Breast epithelium (tissue), 3 donors: ENCODE data around the gene KCNJ3.

ENCODE experiments used
- CTCF ChIP-seq, 3 donors: fragments of 450-650 bp; IDR thresholded peaks; one replicate each; pipeline ENCODE4 v1.5.1; 2016 to 2017; ENCODE audit warnings: antibody characterized with exemption in 3 of 3, mild to moderate bottlenecking in 3 of 3, moderate library complexity in 3 of 3
- POLR2A ChIP-seq: fragments of 450-650 bp; IDR thresholded peaks from one replicate; pipeline ENCODE4 v1.6.1; 2016; ENCODE audit warnings: antibody characterized with exemption, mild to moderate bottlenecking, moderate library complexity

DNA sequence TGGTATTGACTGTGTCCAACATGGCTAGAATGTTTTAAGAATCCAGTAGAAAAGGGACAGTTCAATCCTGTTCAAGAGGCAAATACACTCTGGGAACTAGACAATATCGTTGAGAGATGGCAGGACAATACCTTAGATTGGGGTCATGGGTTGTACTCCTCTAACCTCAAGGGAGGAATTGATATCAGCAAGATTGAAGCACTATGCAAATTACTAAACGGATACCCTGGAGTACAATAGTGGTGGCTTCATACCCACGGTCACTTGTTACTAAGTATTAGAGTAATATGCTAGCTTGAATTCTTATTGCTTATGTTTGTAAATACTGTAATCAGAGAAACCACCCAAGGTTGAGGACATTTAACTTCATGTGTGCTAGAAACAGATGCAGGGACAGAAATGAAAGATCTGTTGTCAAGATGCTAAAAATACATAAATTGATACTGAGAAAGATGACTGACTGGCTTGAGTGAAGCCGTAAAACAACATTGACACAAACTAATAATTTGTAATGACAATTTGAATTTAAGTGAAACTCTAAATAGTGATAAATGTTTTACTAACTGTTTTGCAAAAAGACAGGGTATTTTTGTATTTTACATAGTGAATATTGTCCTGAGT, 73.3 kb downstream of the KCNJ3 start:
- TF ChIP-seq POLR2A: no peak
- TF ChIP-seq CTCF (IDR thresholded peaks at IDR 0.05): no peak
